Mononuclear cell (primary cell): Measurements from ENCODE around the gene WNT9B. TPM values are rescaled to one million over a fixed set of nuclear protein-coding genes. Genes with fewer than 3 reads are reported as not detected.

Source experiments
- H3K27me3 ChIP-seq: 2 replicates; pipeline ENCODE4 v1.6.0; 2011; ENCODE audit warnings: low read length, control low read depth; ENCODE audit not compliant: insufficient read depth
- H3K4me1 ChIP-seq: 2 replicates; pipeline ENCODE4 v1.5.1; 2011; ENCODE audit warnings: mild to moderate bottlenecking, low read length, control low read depth; ENCODE audit not compliant: insufficient read depth
- H3K4me3 ChIP-seq: 2 replicates; pipeline ENCODE4 v1.5.1; 2011; ENCODE audit warnings: mild to moderate bottlenecking, low read length, moderate library complexity
- H3K9me3 ChIP-seq: 2 replicates; pipeline ENCODE4 v1.5.1; 2011; ENCODE audit warnings: low read depth, mild to moderate bottlenecking, control low read depth, low read length
- total RNA-seq: library from RNA; depleted of rRNA; stranded (reverse); fragments of >200 nt; gene quantifications from one replicate; pipeline ENCODE4 v1.2.3, GENCODE V29; 2012

Gene WNT9B
- not detected for total RNA-seq

- Histone ChIP-seq H3K4me1 (peaks cover 11% of the 10 kb centered on the region), H3K4me3 (no peak within 1 kb of the TSS), H3K9me3 (no peaks in the 10 kb centered on the region), H3K27me3 (peaks cover 44% of the 10 kb centered on the region)
Observed at GRCh38 chr17:46851029-46851741, at the start of gene WNT9B. Gene WNT9B (plus strand): TSS chr17:46851583. CDS start chr17:46851639, 56 bp downstream.

- Histone ChIP-seq H3K4me3 (no peak overlapping the region), H3K4me1 (no peaks in the 10 kb centered on the region), H3K27me3 (no peaks in the 10 kb centered on the region), H3K9me3 (no peaks in the 10 kb centered on the region)
Observed at GRCh38 chr17:46802800-46803199, 48.6 kb upstream of the WNT9B start.

- H3K9me3 ChIP-seq: no peaks in the 10 kb centered on the region
- no peaks in the 10 kb centered on the region for H3K27me3 ChIP-seq
- no peaks in the 10 kb centered on the region for H3K4me1 ChIP-seq
- no peak overlapping the region for H3K4me3 ChIP-seq
Observed at GRCh38 chr17:46803544-46803943, 47.8 kb upstream of the WNT9B start.

GRCh38 chr17:46805771-46806170 is 45.6 kb upstream of the WNT9B start:
- H3K27me3 ChIP-seq: no peaks in the 10 kb centered on the region
- H3K4me3 ChIP-seq: no peak overlapping the region
- H3K9me3 ChIP-seq: no peaks in the 10 kb centered on the region
- no peaks in the 10 kb centered on the region for H3K4me1 ChIP-seq

- H3K4me3 ChIP-seq: no peak overlapping the region
- H3K27me3 ChIP-seq: peaks cover 1% of the 10 kb centered on the region
- H3K9me3 ChIP-seq: no peaks in the 10 kb centered on the region
- H3K4me1 ChIP-seq: no peaks in the 10 kb centered on the region
Observed at GRCh38 chr17:46809110-46809571, 42.2 kb upstream of the WNT9B start.

GRCh38 chr17:46810837-46811236 is 40.5 kb upstream of the WNT9B start:
- Histone ChIP-seq H3K27me3 (peaks cover 18% of the 10 kb centered on the region), H3K9me3 (no peaks in the 10 kb centered on the region), H3K4me3 (no peak overlapping the region), H3K4me1 (no peaks in the 10 kb centered on the region)

- Histone ChIP-seq H3K27me3 (peaks cover 30% of the 10 kb centered on the region), H3K4me3 (no peak overlapping the region), H3K4me1 (peaks cover 3% of the 10 kb centered on the region), H3K9me3 (no peaks in the 10 kb centered on the region)
Observed at GRCh38 chr17:46811978-46812583, 39.3 kb upstream of the WNT9B start.

GRCh38 chr17:46812624-46813318 is 38.6 kb upstream of the WNT9B start:
- Histone ChIP-seq H3K4me3 (no peak overlapping the region), H3K27me3 (peaks cover 37% of the 10 kb centered on the region), H3K4me1 (peaks cover 6% of the 10 kb centered on the region)

GRCh38 chr17:46813920-46814319 is 37.5 kb upstream of the WNT9B start:
- peaks cover 15% of the 10 kb centered on the region for H3K4me1 ChIP-seq
- no peak overlapping the region for H3K4me3 ChIP-seq
- no peaks in the 10 kb centered on the region for H3K9me3 ChIP-seq
- peaks cover 46% of the 10 kb centered on the region for H3K27me3 ChIP-seq

More at GRCh38 chr17:46812624-46813318, 38.6 kb upstream of the WNT9B start:
- H3K9me3 ChIP-seq: no peaks in the 10 kb centered on the region

- no peak overlapping the region for H3K4me3 ChIP-seq
- H3K27me3 ChIP-seq: peaks cover 51% of the 10 kb centered on the region
- H3K9me3 ChIP-seq: no peaks in the 10 kb centered on the region
- peaks cover 20% of the 10 kb centered on the region for H3K4me1 ChIP-seq
Observed at GRCh38 chr17:46814446-46814845, 36.9 kb upstream of the WNT9B start.

- no peak overlapping the region for H3K4me3 ChIP-seq
- no peaks in the 10 kb centered on the region for H3K9me3 ChIP-seq
- peaks cover 26% of the 10 kb centered on the region for H3K4me1 ChIP-seq
- H3K27me3 ChIP-seq: peaks cover 64% of the 10 kb centered on the region
Observed at GRCh38 chr17:46815474-46816353, 35.7 kb upstream of the WNT9B start.

- Histone ChIP-seq H3K9me3 (no peaks in the 10 kb centered on the region), H3K27me3 (peaks cover 80% of the 10 kb centered on the region), H3K4me3 (no peak overlapping the region), H3K4me1 (peaks cover 26% of the 10 kb centered on the region)
Observed at GRCh38 chr17:46817151-46817900, 34.1 kb upstream of the WNT9B start.

- Histone ChIP-seq H3K9me3 (no peaks in the 10 kb centered on the region), H3K27me3 (peaks cover 84% of the 10 kb centered on the region), H3K4me3 (no peak overlapping the region), H3K4me1 (peaks cover 26% of the 10 kb centered on the region)
Observed at GRCh38 chr17:46817901-46818209, 33.5 kb upstream of the WNT9B start.

GRCh38 chr17:46818316-46818928 is 33.0 kb upstream of the WNT9B start, which contains the start of gene WNT3:
Gene WNT3 (minus strand): TSS chr17:46818692. CDS start chr17:46818597, 95 bp downstream.
- Histone ChIP-seq H3K4me3 (peak within 1 kb of the TSS; percentile 13), H3K9me3 (no peaks in the 10 kb centered on the region), H3K4me1 (peaks cover 26% of the 10 kb centered on the region), H3K27me3 (peaks cover 84% of the 10 kb centered on the region)
